GM13977 (cell line): Measurements from ENCODE around the gene PDGFD.
A peak's percentile ranks its signal among the peaks of the same experiment; 100 is the strongest.

Experiments
- DNase-seq: peaks from one replicate; pipeline ENCODE4 v3.0.0; 2012; ENCODE audit warnings: low spot score
- in situ Hi-C: fragments of 300-500 bp; cut with MboI; formaldehyde crosslinking; loops from one replicate; pipeline ENCODE4 v1.12.0; 2022; ENCODE audit warnings: low sequenced_read_pairs, low pct_unique_long_range_greater_than_20kb, mixed read lengths, inconsistent platforms; ENCODE audit not compliant: unreplicated experiment
- TF ChIP-seq, protein P1 (sequence below): IDR thresholded peaks from 2 replicates; pipeline ENCODE4 v1.5.1; 2012; ENCODE audit warnings: mild to moderate bottlenecking, control low read depth; ENCODE audit not compliant: insufficient read depth; ENCODE audit errors: extremely low read depth, missing control alignments

The PDGFD gene

DNA sequence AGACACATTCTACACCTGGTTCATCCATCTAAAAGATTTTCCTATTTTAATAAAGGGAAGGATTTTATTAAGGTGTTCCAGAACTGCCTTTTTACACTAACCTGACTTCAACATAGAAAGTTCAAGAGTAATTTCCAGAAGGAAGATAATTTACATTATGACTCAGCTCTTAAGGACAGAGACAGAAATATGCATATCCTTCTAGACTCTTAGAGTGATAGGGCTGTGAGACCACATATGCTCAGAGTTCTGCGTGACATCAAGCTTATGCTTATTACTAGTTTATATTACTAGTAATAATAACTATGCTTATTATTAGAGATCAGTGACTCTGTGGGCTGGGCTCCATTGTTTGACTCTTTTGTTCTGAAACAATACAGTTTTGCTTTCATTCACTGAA lies 4.6 kb downstream of the PDGFD start:
- DNase-seq = no peak
- in situ Hi-C loops = no loop called here
- TF ChIP-seq, protein P1, sequence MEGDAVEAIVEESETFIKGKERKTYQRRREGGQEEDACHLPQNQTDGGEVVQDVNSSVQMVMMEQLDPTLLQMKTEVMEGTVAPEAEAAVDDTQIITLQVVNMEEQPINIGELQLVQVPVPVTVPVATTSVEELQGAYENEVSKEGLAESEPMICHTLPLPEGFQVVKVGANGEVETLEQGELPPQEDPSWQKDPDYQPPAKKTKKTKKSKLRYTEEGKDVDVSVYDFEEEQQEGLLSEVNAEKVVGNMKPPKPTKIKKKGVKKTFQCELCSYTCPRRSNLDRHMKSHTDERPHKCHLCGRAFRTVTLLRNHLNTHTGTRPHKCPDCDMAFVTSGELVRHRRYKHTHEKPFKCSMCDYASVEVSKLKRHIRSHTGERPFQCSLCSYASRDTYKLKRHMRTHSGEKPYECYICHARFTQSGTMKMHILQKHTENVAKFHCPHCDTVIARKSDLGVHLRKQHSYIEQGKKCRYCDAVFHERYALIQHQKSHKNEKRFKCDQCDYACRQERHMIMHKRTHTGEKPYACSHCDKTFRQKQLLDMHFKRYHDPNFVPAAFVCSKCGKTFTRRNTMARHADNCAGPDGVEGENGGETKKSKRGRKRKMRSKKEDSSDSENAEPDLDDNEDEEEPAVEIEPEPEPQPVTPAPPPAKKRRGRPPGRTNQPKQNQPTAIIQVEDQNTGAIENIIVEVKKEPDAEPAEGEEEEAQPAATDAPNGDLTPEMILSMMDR = no peak

DNA sequence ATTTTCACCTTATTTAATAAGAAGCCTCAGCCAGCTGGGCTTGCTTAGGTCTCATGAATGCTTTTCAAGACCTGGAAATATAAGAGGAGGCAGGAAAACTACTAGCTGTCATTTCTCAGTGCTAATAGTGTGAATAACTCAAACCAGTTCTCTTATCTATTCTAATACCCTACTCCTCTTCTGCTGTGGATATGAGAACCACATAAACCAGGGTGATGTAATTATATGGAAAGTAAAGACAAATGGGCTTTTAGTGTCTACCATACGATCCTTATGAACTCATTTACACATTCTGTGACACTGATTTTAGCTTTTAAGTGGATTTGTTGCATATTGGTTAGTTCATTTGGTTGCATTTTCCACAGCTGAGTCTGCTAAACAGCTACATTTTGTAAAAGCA lies 8.6 kb downstream of the PDGFD start:
- in situ Hi-C loops = no loop called here
- DNase-seq = no peak
- TF ChIP-seq, protein P1 = no peak

DNA sequence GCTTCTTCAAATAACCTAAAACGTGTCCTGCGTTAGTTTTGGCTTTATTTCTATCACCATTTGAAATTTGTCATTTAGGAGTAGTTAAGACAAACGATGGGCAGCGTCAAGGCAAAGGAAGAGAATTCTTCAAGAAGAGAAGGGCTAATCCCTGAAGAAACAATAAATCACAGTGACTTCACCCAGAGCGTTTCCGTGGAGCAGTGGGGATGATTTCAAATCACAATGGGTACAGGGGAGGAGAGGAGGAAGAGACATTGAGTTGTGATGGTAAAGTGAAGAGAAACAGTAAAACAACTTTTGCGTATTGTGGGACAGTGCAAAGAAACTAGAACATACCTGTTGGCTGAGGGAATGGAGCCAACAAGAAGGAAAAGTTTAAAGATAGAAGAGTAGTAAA lies 9.7 kb downstream of the PDGFD start:
- TF ChIP-seq, protein P1 = no peak
- in situ Hi-C loops = no loop called here
- DNase-seq = no peak

DNA sequence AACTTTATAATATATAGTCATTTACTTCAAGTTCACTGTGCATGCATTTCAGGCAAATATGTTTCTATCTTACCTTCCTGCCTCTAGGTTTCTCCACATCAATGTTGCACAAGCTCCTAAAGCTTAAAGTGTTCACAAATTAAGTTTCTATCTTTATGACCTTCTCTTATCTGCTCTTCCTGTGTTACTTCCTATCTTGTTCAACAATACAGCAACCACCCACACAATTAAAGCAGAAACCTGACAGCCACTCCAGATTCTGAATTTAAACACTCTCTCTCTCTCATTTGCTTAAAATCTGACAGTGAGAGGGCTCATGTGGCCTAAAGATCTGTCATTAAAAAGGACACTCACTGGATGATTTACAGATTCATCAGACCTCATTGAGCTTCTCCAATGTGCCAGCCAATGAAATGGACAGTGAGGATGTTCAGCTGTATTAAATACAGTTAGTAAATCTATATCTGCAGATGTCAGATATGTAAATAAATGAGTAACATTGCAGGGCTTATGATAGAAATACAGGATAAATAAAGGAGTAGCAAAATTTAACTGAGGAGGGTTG lies 10.9 kb downstream of the PDGFD start:
- no peak for DNase-seq
- TF ChIP-seq, protein P1 = no peak
- in situ Hi-C loops = no loop called here

DNA sequence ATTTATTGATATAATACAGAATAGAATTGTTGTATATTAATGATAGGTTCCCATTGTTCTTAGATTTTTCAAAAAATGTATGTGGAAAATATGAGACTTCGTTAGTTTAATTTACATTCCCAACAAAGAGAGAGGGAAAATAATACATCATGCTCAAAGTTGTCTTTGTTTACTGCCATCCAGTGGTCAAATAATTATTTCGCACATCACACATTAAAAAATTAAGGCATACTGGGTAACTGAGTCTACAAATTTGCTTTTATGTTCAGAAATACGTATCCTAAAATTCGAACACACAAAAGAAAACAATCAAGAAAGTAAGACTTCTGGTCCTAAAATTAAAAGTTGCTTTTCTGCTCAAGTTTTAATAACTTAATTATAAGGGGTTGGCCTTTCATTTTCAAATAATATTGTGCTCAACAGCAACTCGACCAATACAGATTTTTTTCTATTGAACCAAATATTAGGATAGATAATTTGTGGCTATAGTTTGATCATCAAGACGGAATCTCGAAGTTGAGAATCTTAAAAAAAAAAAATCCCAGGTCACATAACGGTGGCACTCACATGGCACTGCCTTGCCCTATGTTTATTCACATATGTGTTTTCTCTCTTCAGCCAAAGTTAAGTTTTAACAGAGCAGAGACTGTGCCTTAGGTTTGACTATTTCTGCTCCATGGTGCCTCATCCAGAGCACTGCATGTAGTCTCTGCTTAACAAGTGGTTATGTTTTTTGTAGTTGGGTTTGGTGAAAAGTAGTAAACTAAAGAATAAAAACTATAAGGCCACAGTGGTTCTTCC lies 12.3 kb downstream of the PDGFD start:
- DNase-seq = no peak
- in situ Hi-C loops = no loop called here
- TF ChIP-seq, protein P1 = peak; percentile 36

DNA sequence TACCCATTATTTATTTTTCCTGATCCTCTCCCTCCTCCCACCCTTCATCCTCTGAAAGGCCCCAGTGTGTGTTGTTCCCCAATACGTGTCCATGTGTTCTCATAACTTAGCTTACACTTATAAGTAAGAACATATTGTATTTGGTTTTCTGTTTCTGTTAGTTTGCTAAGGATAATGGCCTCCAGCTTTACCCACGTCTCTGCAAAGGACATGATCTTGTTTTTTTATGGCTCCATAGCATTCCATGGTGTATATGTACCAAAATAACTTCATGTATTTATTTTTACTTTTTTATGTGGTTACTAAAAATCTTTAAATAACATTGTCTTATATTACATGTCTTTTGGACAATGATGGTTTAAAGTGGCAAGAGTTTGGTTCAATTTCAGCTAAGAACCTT lies 15.2 kb downstream of the PDGFD start:
- in situ Hi-C loops = no loop called here
- no peak for DNase-seq
- TF ChIP-seq, protein P1 = no peak

DNA sequence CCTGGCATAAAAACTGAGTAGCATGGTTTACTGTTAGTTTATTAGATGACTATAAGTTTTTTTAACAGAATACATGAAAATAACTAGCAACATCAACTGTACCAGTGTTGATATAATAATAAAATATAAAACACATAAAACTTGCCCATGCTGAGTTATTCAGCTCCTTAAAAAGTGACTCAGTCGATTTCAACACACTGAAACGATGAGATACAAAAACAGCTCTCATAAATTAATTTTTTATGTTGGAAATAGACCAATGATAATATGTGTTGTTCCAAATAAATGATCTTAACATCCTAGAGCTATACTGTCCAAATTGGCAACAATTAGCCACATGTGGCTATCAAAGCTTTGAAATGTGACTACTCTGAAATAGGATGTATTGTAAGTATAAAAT lies 15.9 kb downstream of the PDGFD start:
- DNase-seq = no peak
- TF ChIP-seq, protein P1 = no peak
- in situ Hi-C loops = no loop called here
